Measurements from ENCODE around the gene CYFIP2. TPM values are rescaled to one million over a fixed set of nuclear protein-coding genes. Genes with fewer than 3 reads are reported as not detected.

CYFIP2 gene
- total RNA-seq, 3 donors from 2014 or later = 24.8 to 28.6 (median 25.8) TPM

GRCh38 chr5:157284458-157285212, 18.7 kb downstream of the CYFIP2 start:
- TF ChIP-seq CTCF (IDR thresholded peaks at IDR 0.05) = no peak
- no peak for DNase-seq

DNA sequence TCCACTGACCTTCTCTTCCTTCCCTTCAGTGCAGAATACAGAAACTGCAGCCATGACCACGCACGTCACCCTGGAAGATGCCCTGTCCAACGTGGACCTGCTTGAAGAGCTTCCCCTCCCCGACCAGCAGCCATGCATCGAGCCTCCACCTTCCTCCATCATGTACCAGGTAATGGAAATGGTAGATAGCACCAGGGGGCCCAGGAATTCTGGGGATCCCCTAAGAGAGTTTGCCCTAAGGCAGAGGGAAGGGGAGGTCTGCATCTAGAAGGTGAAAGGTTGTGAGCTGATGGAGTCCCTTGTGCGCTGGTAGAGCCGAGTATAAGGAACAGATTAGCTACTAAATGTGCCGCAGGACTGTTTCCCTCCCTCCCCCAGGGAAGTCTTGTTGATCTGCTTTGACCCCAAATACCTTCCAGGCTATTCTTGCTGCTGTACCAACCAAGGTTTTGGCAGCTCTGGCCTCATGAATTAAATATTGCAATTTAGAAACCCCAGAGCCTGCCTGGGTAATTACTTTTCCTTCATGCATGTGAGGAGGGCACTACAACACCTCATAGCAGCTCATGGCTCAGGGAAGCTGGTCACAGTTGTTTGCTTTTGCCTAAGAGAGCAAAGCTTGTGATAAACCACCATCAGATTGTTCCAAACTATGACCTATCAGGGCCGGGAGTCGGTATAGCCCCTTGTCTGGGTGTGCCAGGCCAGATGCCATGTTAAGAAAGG, 19.6 kb downstream of the CYFIP2 start:
- no peak for TF ChIP-seq CTCF (IDR thresholded peaks at IDR 0.05)
- intact Hi-C loops (cut with DNase I, micrococcal nuclease) = no loop called here
- DNase-seq = no peak
- H3K9me3 ChIP-seq = no peaks in the 10 kb centered on the region
- no peak overlapping the region for H3K4me3 ChIP-seq
- no peak for ATAC-seq
- H3K4me1 ChIP-seq (ENCODE audit: low read depth) = no peaks in the 10 kb centered on the region
- no peaks in the 10 kb centered on the region for H3K36me3 ChIP-seq (ENCODE audit: low read depth)

More at GRCh38 chr5:157284458-157285212, 18.7 kb downstream of the CYFIP2 start:
- Histone ChIP-seq H3K9me3 (no peaks in the 10 kb centered on the region), H3K4me3 (no peak overlapping the region), H3K4me1 (ENCODE audit: low read depth) (no peaks in the 10 kb centered on the region), H3K36me3 (ENCODE audit: low read depth) (no peaks in the 10 kb centered on the region)
- no peak for ATAC-seq
- intact Hi-C loops (cut with DNase I, micrococcal nuclease) = no loop called here

DNA sequence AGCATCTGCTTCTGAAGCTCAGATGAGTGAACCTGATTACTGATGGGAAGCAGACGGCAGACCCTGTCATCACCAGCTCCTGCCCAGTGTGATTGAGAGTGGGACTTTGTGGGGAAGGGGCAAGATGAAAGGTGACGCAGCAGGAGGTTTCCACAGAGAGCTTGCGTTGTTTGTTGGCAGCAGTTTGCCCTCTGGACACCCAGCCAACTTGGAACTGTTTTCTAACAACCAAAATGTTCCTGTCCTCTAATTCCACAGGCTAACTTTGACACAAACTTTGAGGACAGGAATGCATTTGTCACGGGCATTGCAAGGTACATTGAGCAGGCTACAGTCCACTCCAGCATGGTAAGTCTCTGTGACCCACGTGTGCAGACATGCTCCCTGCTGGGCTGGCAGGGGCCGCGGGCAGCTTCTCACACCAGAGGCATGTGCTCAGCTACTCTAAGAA, 20.9 kb downstream of the CYFIP2 start:
- no peaks in the 10 kb centered on the region for H3K36me3 ChIP-seq (ENCODE audit: low read depth)
- no peak for TF ChIP-seq CTCF (IDR thresholded peaks at IDR 0.05)
- no peaks in the 10 kb centered on the region for H3K4me1 ChIP-seq (ENCODE audit: low read depth)
- DNase-seq = no peak
- intact Hi-C loops (cut with DNase I, micrococcal nuclease) = no loop called here
- no peak for ATAC-seq
- H3K4me3 ChIP-seq = no peak overlapping the region
- no peaks in the 10 kb centered on the region for H3K9me3 ChIP-seq

DNA sequence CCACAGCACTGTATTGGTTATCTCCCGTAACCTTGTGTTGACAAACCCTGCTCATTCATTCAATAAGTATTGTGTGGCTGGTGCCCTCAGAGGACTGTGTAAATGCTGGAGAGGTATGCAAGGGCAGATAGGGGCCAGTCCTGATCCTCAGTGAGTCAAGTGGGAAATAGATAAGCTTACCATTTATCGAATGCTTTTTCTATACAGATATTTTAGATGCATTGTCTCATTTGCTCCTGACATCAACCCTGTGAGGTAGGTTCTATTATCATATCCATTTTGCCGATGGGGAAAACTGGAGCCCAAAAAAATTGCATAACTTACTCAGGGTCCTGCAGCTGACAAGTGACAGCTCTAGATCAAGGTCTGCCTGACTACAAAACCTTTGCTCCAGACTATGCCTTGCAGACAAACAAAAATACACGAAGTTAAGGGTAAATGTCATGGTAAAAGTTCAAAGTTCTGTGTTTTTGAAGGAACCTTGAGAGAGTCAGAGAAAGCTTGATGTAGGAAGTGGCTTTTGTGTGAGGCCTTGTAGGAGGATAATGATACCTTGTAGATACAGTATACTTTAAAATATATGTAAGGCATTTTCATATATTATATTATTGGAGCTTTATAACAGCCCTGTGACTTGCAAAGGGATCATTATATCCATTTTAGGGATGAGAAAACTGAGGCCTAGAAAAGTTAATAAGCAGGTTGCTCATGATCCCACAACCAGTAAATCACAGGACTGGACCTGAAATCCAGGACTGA, 22.7 kb downstream of the CYFIP2 start:
- intact Hi-C loops (cut with DNase I, micrococcal nuclease) = no loop called here
- Histone ChIP-seq H3K36me3 (ENCODE audit: low read depth) (no peaks in the 10 kb centered on the region), H3K4me1 (ENCODE audit: low read depth) (no peaks in the 10 kb centered on the region), H3K9me3 (no peaks in the 10 kb centered on the region), H3K4me3 (no peak overlapping the region)
- no peak for TF ChIP-seq CTCF (IDR thresholded peaks at IDR 0.05)
- DNase-seq = no peak
- no peak for ATAC-seq

DNA sequence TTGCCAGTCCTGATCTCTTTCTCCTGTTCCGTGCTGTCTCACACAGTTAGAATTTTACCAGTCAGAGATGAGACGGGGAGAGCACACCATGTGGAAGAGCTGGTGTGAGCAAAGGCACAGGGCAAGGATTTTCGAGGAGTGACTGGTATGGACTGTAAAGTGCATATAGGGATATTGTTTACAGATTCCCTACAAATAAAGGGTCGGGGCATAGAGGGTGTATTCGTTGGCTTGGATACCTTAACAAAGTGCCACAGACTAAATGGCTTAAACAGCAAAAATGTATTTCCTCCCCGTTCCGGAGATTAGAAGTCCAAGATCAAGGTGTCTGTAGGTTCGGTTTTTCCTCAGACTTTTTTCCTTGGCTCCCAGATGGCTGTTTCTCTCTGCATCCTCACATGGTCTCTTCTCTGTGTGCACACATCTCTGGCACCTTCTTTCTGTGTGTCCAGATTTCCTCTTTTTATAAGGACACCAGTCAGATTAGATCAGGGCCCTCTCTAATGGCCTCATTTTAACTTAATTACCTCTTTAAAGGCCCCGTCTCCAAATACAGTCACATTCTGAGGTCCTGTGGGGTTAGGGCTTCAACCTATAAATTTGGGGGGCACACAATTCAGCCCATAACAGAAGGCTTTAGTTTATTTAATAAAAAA, 23.4 kb downstream of the CYFIP2 start:
- DNase-seq (no peak), ATAC-seq (no peak)
- no peak for TF ChIP-seq CTCF (IDR thresholded peaks at IDR 0.05)
- H3K36me3 ChIP-seq (ENCODE audit: low read depth) = no peaks in the 10 kb centered on the region
- H3K4me3 ChIP-seq = no peak overlapping the region
- intact Hi-C loops (cut with DNase I, micrococcal nuclease) = no loop called here
- H3K9me3 ChIP-seq = no peaks in the 10 kb centered on the region
- H3K4me1 ChIP-seq (ENCODE audit: low read depth) = no peaks in the 10 kb centered on the region

Measured in mucosa of descending colon (tissue), 3 donors.